A673 (cell line): ENCODE data around the gene ODAD2.
"Not testable (repeated sequence)": the region's sequence is repeated elsewhere in the genome, so short reads cannot be mapped to it uniquely, and the experiment has no call there.

Experiments used
- CTCF ChIP-seq: fragments of 300-800, 200-600 bp; sonication (generic); conservative IDR thresholded peaks from 2 replicates; pipeline ENCODE4 v1.5.1; 2017; ENCODE audit warnings: low read depth, mild to moderate bottlenecking, antibody characterized with exemption, low read length, moderate library complexity, mixed read lengths
- EZH2 ChIP-seq: fragments of 200-600 bp; sonication (generic); IDR thresholded peaks from 2 replicates; pipeline ENCODE4 v1.6.1; 2017; ENCODE audit warnings: borderline replicate concordance, low read depth, mild to moderate bottlenecking, mixed read lengths, antibody characterized with exemption, low read length; ENCODE audit not compliant: poor library complexity, severe bottlenecking

- not testable (repeated sequence) for TF ChIP-seq CTCF, EZH2
Measured at GRCh38 chr10:27958383-27958782, 40.5 kb downstream of the ODAD2 start.
